ENCODE measurements around the gene TFAP2A.

TFAP2A gene

GRCh38 chr6:10382728-10383330 is 32.0 kb downstream of the TFAP2A start:
- DNase-seq (ENCODE audit: low read depth in 2 of 2) = no peak

GRCh38 chr6:10382322-10382721 is 32.6 kb downstream of the TFAP2A start:
- DNase-seq (ENCODE audit: low read depth in 2 of 2) = no peak

GRCh38 chr6:10381830-10382208 is 33.1 kb downstream of the TFAP2A start:
- DNase-seq (ENCODE audit: low read depth in 2 of 2) = no peak

- DNase-seq (ENCODE audit: low read depth in 2 of 2) = no peak
These were observed 33.6 kb downstream of the TFAP2A start for GRCh38 chr6:10381133-10381829.

- no peak for DNase-seq (ENCODE audit: low read depth in 2 of 2)
These were observed 39.4 kb downstream of the TFAP2A start for GRCh38 chr6:10375391-10375969.

- DNase-seq (ENCODE audit: low read depth in 2 of 2) = no peak
These were observed 41.1 kb downstream of the TFAP2A start for GRCh38 chr6:10373642-10374359.

GRCh38 chr6:10369896-10370295 is 45.0 kb downstream of the TFAP2A start:
- no peak for DNase-seq (ENCODE audit: low read depth in 2 of 2)

- DNase-seq (ENCODE audit: low read depth in 2 of 2) = no peak
These were observed 46.0 kb downstream of the TFAP2A start for GRCh38 chr6:10368861-10369260.

- DNase-seq (ENCODE audit: low read depth in 2 of 2) = no peak
These were observed 51.0 kb downstream of the TFAP2A start for GRCh38 chr6:10363911-10364310.

GRCh38 chr6:10362300-10362699 is 52.6 kb downstream of the TFAP2A start:
- no peak for DNase-seq (ENCODE audit: low read depth in 2 of 2)

GRCh38 chr6:10361428-10361827 is 53.4 kb downstream of the TFAP2A start:
- no peak for DNase-seq (ENCODE audit: low read depth in 2 of 2)

GRCh38 chr6:10359581-10359980 is 55.3 kb downstream of the TFAP2A start:
- DNase-seq (ENCODE audit: low read depth in 2 of 2) = no peak

- no peak for DNase-seq (ENCODE audit: low read depth in 2 of 2)
These were observed 59.7 kb downstream of the TFAP2A start for GRCh38 chr6:10355115-10355702.

GRCh38 chr6:10351791-10352190 is 63.1 kb downstream of the TFAP2A start:
- no peak for DNase-seq (ENCODE audit: low read depth in 2 of 2)

- no peak for DNase-seq (ENCODE audit: low read depth in 2 of 2)
These were observed 64.2 kb downstream of the TFAP2A start for GRCh38 chr6:10350720-10351119.

- DNase-seq (ENCODE audit: low read depth in 2 of 2) = no peak
These were observed 67.1 kb downstream of the TFAP2A start for GRCh38 chr6:10347561-10348327.

Data from stimulated activated CD4-positive, alpha-beta T cell treated with anti-CD3 and anti-CD28 coated beads, Interleukin-1b, Interleukin-23, amount 100 ng/mL, for 4 hours (primary cell).